T-helper 1 cell (primary cell): ENCODE data around the gene BTBD1.
A peak's percentile ranks its signal among the peaks of the same experiment; 100 is the strongest.

Experiments
- DNase-seq, 5 donors: peaks; one replicate each; pipeline ENCODE4 v3.0.0-alpha.2; 2012 to 2020
- total RNA-seq, 4 donors: gene quantifications; one replicate each; lab custom pipeline; 2026; lab: John Stamatoyannopoulos, UW

Gene BTBD1
- total RNA-seq, result 44.9 to 56.4 (median 49.7) reads per million in 4 donors

GRCh38 chr15:83066734-83067637 is at the start of gene BTBD1:
TSS of gene BTBD1 (minus strand) at chr15:83067252. CDS start at chr15:83067151, 101 bp downstream.
- DNase-seq, result peak; percentile 51 to 90 (median 64)

- DNase-seq, result peak in 1 of 5 donors; percentile 25
Measured at GRCh38 chr15:83115831-83116565, 48.9 kb upstream of the BTBD1 start.

- DNase-seq, result no peak
Measured at GRCh38 chr15:83115410-83115809, 48.4 kb upstream of the BTBD1 start.

- no peak for DNase-seq
Measured at GRCh38 chr15:83114856-83115255, 47.8 kb upstream of the BTBD1 start.

- no peak for DNase-seq
Measured at GRCh38 chr15:83113881-83114674, 47.0 kb upstream of the BTBD1 start.

GRCh38 chr15:83112956-83113299 is 45.9 kb upstream of the BTBD1 start:
- DNase-seq, result no peak

- no peak for DNase-seq
Measured at GRCh38 chr15:83112233-83112955, 45.3 kb upstream of the BTBD1 start.

GRCh38 chr15:83111149-83111548 is 44.1 kb upstream of the BTBD1 start:
- DNase-seq, result no peak

- DNase-seq, result no peak
Measured at GRCh38 chr15:83110381-83110780, 43.3 kb upstream of the BTBD1 start.

- no peak for DNase-seq
Measured at GRCh38 chr15:83109532-83109931, 42.5 kb upstream of the BTBD1 start.

GRCh38 chr15:83108266-83109219 is 41.5 kb upstream of the BTBD1 start:
- DNase-seq, result peak in 1 of 5 donors; percentile 88

- peak in 1 of 5 donors; percentile 13 for DNase-seq
Measured at GRCh38 chr15:83107841-83108181, 40.8 kb upstream of the BTBD1 start.

- DNase-seq, result peak in 1 of 5 donors; percentile 45
Measured at GRCh38 chr15:83106994-83107840, 40.2 kb upstream of the BTBD1 start, which contains the start of gene TM6SF1. TSS of gene TM6SF1 (plus strand) at chr15:83107645. CDS start at chr15:83107681, 36 bp downstream.

GRCh38 chr15:83105440-83105839 is 38.4 kb upstream of the BTBD1 start:
- no peak for DNase-seq

- DNase-seq, result no peak
Measured at GRCh38 chr15:83104141-83104540, 37.1 kb upstream of the BTBD1 start.

GRCh38 chr15:83102346-83102745 is 35.3 kb upstream of the BTBD1 start:
- no peak for DNase-seq

- DNase-seq, result no peak
Measured at GRCh38 chr15:83100097-83100646, 33.1 kb upstream of the BTBD1 start.

GRCh38 chr15:83099290-83099689 is 32.2 kb upstream of the BTBD1 start:
- no peak for DNase-seq

GRCh38 chr15:83098079-83098478 is 31.0 kb upstream of the BTBD1 start:
- no peak for DNase-seq

GRCh38 chr15:83094583-83094982 is 27.5 kb upstream of the BTBD1 start:
- no peak for DNase-seq
